ENCODE measurements around the gene GALNTL6. TPM values are rescaled to one million over a fixed set of nuclear protein-coding genes. Genes with fewer than 3 reads are reported as not detected.

The GALNTL6 gene
- total and polyA plus RNA-seq, 2 experiments from 2014 or later = 0.38 to 0.40 TPM

GRCh38 chr4:172898715-172899114 is 1085.5 kb downstream of the GALNTL6 start (continued):
- TF ChIP-seq ZNF462 (CRISPR knock-in tag; IDR thresholded peaks at IDR 0.05) = no peak
- TF ChIP-seq STAT1 (IDR thresholded peaks at IDR 0.05; ENCODE audit: unreplicated experiment) = no peak
- no peak for TF ChIP-seq ZNF331 (CRISPR knock-in tag; IDR thresholded peaks at IDR 0.05; ENCODE audit: low read depth)
- TF ChIP-seq ZNF114 (CRISPR knock-in tag; IDR thresholded peaks at IDR 0.05) = no peak
- TF ChIP-seq EZH2 (IDR thresholded peaks at IDR 0.05; ENCODE audit: low read depth, unreplicated experiment) = no peak

- Histone ChIP-seq H3K4me2 (no peak overlapping the region), H3K4me1 (ENCODE audit: insufficient read depth) (no peaks in the 10 kb centered on the region), H3K36me3 (ENCODE audit: insufficient read depth) (no peaks in the 10 kb centered on the region), H3K4me3 (no peak overlapping the region), H3K27me3 (ENCODE audit: insufficient read depth) (no peaks in the 10 kb centered on the region), H3K79me2 (replicated peaks; ENCODE audit: insufficient read depth) (no peaks in the 10 kb centered on the region), H3F3A (replicated peaks; ENCODE audit: low read depth) (no peaks in the 10 kb centered on the region), H3K9me2 (ENCODE audit: insufficient read depth) (peaks cover 8% of the 10 kb centered on the region; the same call in 1 of the 2 replicates), H2AFZ (no peak overlapping the region), H3K27ac (ENCODE audit: low read depth) (no peak overlapping the region), H4K20me1 (replicated peaks; ENCODE audit: insufficient read depth) (no peaks in the 10 kb centered on the region)
- DNase-seq (ENCODE audit: low spot score) = no peak
- Mint-ChIP-seq H3K9me3 (no peaks in the 10 kb centered on the region), H3K4me1 (no peaks in the 10 kb centered on the region), H3K36me3 (ENCODE audit: low read depth) (no peaks in the 10 kb centered on the region), H3K27me3 (ENCODE audit: insufficient read depth, low read depth, poor library complexity) (peaks cover 3% of the 10 kb centered on the region), H3K4me3 (no peak overlapping the region), H3K27ac (no peak overlapping the region)
- ATAC-seq = no peak
- TF ChIP-seq JUNB (IDR thresholded peaks at IDR 0.05; ENCODE audit: unreplicated experiment) (no peak), ZNF462 (CRISPR knock-in tag; IDR thresholded peaks at IDR 0.05) (no peak), POLR2AphosphoS5 (IDR thresholded peaks at IDR 0.05; ENCODE audit: low read depth) (no peak), NANOG (IDR thresholded peaks at IDR 0.05; ENCODE audit: borderline replicate concordance) (no peak)
- TF ChIP-seq, protein P1, sequence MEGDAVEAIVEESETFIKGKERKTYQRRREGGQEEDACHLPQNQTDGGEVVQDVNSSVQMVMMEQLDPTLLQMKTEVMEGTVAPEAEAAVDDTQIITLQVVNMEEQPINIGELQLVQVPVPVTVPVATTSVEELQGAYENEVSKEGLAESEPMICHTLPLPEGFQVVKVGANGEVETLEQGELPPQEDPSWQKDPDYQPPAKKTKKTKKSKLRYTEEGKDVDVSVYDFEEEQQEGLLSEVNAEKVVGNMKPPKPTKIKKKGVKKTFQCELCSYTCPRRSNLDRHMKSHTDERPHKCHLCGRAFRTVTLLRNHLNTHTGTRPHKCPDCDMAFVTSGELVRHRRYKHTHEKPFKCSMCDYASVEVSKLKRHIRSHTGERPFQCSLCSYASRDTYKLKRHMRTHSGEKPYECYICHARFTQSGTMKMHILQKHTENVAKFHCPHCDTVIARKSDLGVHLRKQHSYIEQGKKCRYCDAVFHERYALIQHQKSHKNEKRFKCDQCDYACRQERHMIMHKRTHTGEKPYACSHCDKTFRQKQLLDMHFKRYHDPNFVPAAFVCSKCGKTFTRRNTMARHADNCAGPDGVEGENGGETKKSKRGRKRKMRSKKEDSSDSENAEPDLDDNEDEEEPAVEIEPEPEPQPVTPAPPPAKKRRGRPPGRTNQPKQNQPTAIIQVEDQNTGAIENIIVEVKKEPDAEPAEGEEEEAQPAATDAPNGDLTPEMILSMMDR (conservative IDR thresholded peaks at IDR 0.05; ENCODE audit: low read depth in 2 of 2) = no peak
Observed at GRCh38 chr4:172899861-172900260, 1086.7 kb downstream of the GALNTL6 start.
